ENCODE measurements around the gene MAN1C1. TPM values are rescaled to one million over a fixed set of nuclear protein-coding genes. Genes with fewer than 3 reads are reported as not detected.

MAN1C1 gene
- total RNA-seq, 1 experiment from 2014 or later, result 9.3 TPM

DNA sequence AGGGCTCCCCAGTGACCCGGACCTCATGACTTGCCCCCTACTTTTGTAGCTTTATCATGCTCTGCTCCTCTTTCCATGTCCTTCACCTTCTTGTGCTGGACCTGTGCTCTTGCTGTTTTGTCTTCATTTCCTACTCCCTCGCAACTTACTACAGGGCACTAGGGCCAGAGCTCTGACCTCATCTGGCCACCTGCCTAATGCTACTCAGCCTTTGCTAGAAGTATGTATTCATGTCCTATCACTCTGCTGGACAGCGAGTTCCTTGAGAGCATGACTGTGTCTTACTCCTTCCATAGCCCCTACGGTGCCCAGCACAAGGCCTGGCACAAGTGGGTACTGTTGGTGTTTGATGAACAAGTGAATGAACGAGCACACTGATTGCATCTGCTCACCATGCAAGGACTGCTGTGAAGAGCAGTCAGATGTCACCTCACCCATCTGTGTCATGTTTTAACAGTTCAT is 205.1 kb downstream of the MAN1C1 start:
- Histone ChIP-seq H3K4ac (ENCODE audit: low read depth, low read length) (no peak overlapping the region), H2BK20ac (ENCODE audit: low read depth, low read length, poor library complexity, severe bottlenecking) (no peak overlapping the region), H3K9ac (ENCODE audit: extremely low read depth, insufficient read length, low read length) (no peak overlapping the region), H3K79me1 (ENCODE audit: insufficient read depth, low read depth, low read length, poor library complexity, severe bottlenecking) (no peaks in the 10 kb centered on the region), H2BK120ac (ENCODE audit: low read depth, low read length, poor library complexity, severe bottlenecking) (no peak overlapping the region), H3K27ac (ENCODE audit: insufficient read length, low read depth, low read length) (no peak overlapping the region), H3K27me3 (ENCODE audit: insufficient read depth, low read length) (no peaks in the 10 kb centered on the region), H3T11ph (ENCODE audit: low read length) (no peak overlapping the region), H2AK5ac (ENCODE audit: insufficient read length, low read length) (no peak overlapping the region), H3K79me2 (ENCODE audit: insufficient read depth, low read length) (no peaks in the 10 kb centered on the region; the same call in 1 of the 2 replicates), H4K5ac (ENCODE audit: insufficient read length, low read depth, low read length) (no peak overlapping the region), H3K56ac (ENCODE audit: insufficient read length, low read depth, low read length) (no peak overlapping the region), H2BK15ac (ENCODE audit: low read depth, low read length) (no peak overlapping the region), H3K4me1 (ENCODE audit: insufficient read depth, low read length) (peaks cover 4% of the 10 kb centered on the region; the same call in 1 of the 2 replicates), H2BK5ac (ENCODE audit: insufficient read length, low read length) (no peak overlapping the region), H2BK12ac (ENCODE audit: insufficient read length, low read depth, low read length) (no peak overlapping the region), H4K20me1 (ENCODE audit: control insufficient read depth, insufficient read depth, insufficient read length) (peaks cover 3% of the 10 kb centered on the region), H3K23me2 (ENCODE audit: insufficient read length, low read depth, low read length, poor library complexity, severe bottlenecking) (peaks cover 11% of the 10 kb centered on the region), H3K23ac (ENCODE audit: insufficient read length, low read depth, low read length) (no peak overlapping the region), H4K8ac (replicated peaks; ENCODE audit: insufficient read length, low read depth, low read length) (no peak overlapping the region), H3K14ac (ENCODE audit: insufficient read depth, low read length) (no peak overlapping the region), H4K91ac (ENCODE audit: insufficient read length, low read depth, low read length) (no peak overlapping the region), H3K18ac (ENCODE audit: insufficient read length, low read depth, low read length) (no peak overlapping the region), H2AFZ (ENCODE audit: low read length) (no peak overlapping the region), H3K4me2 (ENCODE audit: insufficient read depth, insufficient read length, low read length) (no peak overlapping the region), H3K9me3 (ENCODE audit: control insufficient read depth, low read depth, low read length) (no peaks in the 10 kb centered on the region)
- peaks cover 13% of the 10 kb centered on the region for H3K27me3 Mint-ChIP-seq (ENCODE audit: low read depth)
- no peak overlapping the region for H3K27ac Mint-ChIP-seq
- H3K36me3 Mint-ChIP-seq (ENCODE audit: insufficient read depth in 1 of 3, low read depth in 3 of 3), result peaks cover 0 to 6% (median 0%) of the 10 kb centered on the region in 3 experiments; a peak in 3 of 7 replicates
- peaks cover 32% of the 10 kb centered on the region in 2 experiments for H3K4me1 Mint-ChIP-seq
- WGBS (ENCODE audit: extremely low coverage, insufficient read length, low lambda C conversion rate), result no CpG with 5 or more reads among the region's 5 CpGs
- H3K4me3 Mint-ChIP-seq, result peak overlapping the region; percentile 63 to 95
- TF ChIP-seq, protein P1, sequence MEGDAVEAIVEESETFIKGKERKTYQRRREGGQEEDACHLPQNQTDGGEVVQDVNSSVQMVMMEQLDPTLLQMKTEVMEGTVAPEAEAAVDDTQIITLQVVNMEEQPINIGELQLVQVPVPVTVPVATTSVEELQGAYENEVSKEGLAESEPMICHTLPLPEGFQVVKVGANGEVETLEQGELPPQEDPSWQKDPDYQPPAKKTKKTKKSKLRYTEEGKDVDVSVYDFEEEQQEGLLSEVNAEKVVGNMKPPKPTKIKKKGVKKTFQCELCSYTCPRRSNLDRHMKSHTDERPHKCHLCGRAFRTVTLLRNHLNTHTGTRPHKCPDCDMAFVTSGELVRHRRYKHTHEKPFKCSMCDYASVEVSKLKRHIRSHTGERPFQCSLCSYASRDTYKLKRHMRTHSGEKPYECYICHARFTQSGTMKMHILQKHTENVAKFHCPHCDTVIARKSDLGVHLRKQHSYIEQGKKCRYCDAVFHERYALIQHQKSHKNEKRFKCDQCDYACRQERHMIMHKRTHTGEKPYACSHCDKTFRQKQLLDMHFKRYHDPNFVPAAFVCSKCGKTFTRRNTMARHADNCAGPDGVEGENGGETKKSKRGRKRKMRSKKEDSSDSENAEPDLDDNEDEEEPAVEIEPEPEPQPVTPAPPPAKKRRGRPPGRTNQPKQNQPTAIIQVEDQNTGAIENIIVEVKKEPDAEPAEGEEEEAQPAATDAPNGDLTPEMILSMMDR (conservative IDR thresholded peaks at IDR 0.05), result no peak
- H3K9me3 Mint-ChIP-seq, result no peaks in the 10 kb centered on the region
- DNase-seq, result no peak
